Erythroblast (primary cell): ENCODE data around the gene PACS2.

Experiments used
- DNase-seq, 2 experiments: peaks; one replicate each; lab custom pipeline; 2025; lab: John Stamatoyannopoulos, UW
- GATA1 ChIP-seq: IDR thresholded peaks from 2 replicates; pipeline ENCODE4 v1.6.1; 2011; ENCODE audit warnings: low read depth, mild to moderate bottlenecking, control low read depth, low read length, moderate library complexity
- POLR2A ChIP-seq: IDR thresholded peaks from 2 replicates; pipeline ENCODE4 v1.6.1; 2011; ENCODE audit warnings: mild to moderate bottlenecking, low read length

PACS2 gene

DNA sequence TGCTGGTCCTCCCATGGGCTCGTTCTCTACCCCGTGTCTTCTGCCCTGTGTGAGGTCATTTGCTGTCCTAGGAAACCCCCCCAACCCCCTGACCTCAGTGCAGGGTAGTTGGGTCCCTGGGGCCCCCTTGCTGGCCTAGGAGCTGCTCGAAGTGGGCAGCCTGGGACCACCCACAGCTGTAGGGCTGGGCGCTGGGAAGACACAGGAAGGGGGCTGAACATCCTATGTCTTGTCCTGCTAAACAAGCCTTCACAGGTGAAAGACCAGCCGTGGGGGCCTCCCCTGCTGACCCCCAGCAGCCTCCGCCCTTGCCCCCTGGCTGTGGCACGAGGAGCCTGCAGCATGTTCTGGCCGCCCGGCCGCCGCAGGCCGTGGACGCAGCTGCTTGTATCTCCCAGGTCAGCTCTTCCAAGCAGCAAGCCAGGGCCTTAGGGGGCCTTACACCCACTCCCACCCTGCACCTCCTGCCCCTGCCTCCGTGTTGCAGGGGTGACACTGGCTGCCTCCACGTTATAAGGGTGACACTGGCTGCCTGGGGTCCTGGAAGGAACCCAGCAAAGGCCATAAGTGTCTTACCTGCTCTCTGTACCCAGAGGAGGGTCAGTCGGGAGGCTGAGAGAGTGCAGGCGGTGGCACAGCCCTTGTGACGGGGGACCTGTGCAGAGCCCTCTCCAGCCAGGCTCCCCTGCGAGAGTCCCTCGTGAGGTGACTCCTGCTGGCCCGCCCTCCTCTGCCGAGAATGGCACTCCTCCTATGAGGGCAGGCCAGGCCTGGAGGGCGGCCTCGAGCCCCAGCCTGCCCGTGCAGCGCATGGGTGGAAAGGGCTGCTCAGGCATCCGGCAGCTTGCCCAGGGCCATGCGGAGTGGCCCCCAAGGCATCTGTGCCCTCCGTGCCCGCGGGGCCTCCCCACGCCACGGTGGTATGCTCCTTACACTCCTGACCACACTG lies 72.3 kb downstream of the PACS2 start:
- TF ChIP-seq GATA1 (no peak), POLR2A (no peak)
- DNase-seq: no peak

DNA sequence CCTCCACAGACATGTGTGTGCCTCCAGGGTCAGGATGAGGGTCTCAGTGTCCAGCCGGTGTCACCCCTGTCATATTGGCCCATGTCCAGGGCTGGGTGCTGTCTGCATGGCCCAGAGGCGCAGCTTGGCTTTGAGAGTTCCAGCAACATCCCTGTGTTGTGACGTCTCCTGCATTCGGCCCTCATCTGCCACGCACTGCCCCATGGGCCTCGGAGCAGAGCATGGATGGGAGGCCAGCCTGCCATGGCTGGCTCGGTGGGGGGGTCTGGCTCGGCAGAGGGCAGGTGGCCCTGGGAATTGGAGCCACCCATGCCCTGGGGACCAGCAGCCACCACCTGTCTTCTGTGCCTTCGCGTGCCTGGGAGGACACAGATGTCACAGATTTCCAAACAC lies 73.0 kb downstream of the PACS2 start:
- DNase-seq: no peak
- no peak for TF ChIP-seq GATA1
- TF ChIP-seq POLR2A: no peak

DNA sequence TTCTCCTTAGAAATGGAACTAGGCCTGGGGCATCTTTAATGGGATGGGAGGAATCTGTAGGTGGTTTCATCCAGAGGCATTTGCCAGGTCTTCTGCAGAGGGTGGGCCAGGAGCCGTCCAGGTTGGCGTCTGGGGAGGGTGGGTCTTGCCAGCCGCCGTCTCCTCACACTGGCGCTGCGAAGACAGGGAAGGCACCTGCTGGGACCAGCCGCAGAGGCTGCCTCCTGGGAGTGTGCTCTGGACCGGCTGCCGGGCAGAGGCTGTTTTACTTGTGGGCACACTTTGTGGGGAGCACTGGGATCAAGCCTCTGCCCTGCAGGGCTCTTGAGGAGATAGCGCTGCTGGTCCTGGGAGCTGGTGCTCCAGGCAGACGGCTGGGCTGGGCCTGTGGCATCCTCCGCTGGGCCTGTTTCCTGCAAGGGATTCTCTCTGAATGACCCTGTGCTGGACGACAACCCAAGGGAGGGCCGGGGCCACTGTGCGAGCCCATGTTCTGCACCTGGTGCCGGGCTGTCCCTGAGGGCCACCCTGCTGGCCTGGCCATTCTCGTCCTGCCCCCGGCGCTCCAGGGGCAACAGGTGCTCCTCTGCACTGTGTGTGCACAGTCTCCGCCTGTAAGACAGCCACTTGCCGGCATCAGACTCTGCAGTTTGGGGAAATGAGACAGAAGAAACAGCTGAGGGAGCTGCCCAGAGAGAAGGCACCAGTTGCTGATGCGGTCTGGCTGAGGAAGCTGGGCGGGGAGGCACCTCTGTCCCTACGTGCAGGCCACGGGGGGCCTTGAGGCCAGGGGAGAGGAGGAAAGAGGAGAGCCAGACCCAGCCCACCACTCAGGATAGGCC lies 73.8 kb downstream of the PACS2 start:
- no peak for TF ChIP-seq POLR2A
- no peak for TF ChIP-seq GATA1
- DNase-seq: no peak

DNA sequence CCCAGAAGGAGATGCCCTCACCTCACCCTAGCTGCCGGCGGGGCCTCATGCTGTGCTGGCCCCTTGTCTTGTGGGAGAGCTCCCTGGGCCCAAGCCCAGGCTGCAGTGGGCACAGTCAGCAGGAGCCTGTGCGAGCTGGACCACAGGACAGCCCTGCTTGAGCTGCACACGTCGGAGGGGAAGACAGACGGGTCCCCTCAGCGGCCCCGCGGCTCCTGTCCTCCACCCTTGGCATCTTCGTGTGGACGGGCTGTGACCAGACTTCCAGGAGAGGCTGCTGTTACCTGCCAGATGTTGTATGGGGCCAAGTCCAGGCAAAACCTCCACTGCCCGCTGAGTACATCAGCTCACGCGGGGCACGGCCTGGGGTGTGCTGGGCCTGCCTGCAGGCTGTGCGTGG lies 74.4 kb downstream of the PACS2 start:
- no peak for TF ChIP-seq POLR2A
- no peak for TF ChIP-seq GATA1
- no peak for DNase-seq

DNA sequence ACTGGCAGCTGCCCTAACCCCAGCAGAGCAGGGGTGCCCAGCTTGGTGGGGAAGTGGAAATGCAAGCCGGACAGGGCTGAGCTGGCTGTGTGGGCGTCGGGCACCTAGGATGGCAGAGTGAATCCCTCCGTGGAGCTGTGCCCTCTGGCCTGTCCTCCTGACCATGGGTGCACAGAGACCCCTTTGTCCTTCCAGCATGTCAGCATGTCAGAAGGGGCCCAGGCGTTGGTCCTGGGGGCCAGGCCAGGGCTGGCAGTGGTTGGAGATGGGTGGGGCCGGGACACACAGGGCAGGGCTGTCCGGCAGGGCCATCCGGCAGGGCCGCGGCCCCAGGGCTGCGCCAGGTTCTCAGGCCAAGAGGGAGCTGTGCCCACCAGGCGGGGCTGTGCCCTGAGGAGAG lies 75.0 kb downstream of the PACS2 start:
- TF ChIP-seq POLR2A (no peak), GATA1 (no peak)
- DNase-seq: no peak

DNA sequence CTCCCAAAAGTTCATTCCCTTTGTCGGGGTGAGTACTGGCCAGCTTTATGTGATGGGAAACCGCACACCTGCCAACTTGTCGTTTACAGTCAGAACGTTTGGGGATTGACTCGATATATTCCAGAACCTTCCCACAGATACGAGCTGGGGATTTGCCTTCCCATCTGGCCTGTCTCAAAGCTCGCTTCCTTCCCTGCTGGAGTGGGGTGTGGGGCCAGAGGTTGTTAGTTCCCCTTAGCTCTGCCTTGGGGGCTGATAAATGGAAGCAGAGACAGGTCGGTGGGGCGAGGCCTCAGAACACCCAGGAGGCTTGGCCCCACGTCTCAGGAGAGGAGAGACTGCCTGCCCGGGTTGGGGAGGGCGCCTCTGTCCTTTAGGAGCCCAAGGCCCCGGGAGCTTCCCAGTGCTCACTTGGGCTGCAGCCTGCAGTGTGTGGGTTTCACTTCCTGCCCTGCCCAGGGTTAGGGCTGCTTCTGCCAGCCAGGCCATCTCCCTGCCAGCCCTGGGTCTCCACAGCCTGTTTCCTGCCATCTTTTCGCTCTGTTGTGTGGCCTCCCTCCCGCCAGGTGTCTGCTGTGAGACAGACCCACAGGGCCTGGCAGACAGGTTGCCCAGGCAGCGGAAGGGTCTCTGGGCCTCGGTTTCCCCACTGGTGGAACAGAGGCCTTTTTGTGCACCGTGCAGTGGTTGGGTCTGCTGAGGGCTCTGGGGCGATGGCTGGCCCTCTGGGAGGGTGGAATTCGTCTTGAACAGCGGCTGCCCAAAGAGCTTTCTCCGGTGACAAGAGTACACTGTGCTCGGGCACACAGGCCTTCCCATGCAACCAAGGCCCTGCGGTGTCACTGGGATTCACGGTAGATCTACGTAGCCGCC lies 75.7 kb downstream of the PACS2 start:
- no peak for DNase-seq
- TF ChIP-seq POLR2A (no peak), GATA1 (no peak)

DNA sequence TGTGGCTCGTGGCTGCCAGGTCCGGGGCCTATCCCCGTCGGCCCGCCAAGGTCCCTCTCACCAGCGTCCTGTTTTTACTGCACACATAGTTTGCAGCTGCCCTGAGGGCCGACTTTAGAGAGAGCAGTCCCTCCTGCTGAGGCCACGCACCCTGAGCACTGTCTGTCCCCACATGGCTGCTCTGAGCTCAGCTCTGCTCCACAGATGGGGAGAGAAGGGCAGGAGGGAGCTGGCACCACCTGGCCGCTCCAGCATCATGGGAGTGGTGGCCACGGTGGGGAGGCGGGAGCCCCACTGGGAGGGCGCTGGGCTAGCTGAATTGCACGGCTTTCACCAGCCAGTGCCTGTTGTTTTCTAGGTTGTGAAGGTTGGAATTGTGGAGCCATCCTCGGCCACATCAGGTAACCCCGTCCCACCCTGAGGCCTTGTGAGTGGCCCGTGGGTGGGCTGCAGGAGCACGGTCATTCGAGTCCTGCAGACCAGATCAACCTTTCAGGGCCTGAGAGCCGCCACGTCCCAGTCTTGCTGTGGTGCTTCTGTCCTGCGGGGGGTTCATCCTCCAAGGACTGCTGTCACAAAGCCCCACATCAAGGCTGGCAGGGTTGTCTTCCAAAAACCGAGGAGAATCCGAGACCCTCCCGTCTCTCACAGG lies 76.4 kb downstream of the PACS2 start:
- DNase-seq: no peak
- TF ChIP-seq POLR2A (no peak), GATA1 (no peak)

DNA sequence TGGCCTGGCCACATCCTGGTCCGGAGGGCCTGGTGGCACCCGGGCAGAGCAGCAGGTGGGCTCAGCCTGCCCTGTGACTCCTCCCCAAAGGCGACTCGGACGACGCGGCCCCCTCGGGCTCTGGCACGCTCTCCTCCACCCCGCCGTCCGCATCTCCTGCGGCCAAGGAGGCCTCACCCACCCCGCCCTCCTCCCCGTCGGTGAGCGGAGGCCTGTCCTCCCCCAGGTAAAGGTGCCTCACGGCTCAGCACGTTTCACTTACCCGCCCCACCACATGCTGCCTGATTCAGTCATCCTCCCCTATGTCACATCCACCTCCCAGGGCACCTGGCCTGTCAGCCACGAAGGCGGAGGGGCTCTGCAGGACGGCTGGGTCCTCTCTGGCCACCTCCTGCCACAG lies 77.0 kb downstream of the PACS2 start:
- DNase-seq: no peak
- no peak for TF ChIP-seq GATA1
- TF ChIP-seq POLR2A: no peak

DNA sequence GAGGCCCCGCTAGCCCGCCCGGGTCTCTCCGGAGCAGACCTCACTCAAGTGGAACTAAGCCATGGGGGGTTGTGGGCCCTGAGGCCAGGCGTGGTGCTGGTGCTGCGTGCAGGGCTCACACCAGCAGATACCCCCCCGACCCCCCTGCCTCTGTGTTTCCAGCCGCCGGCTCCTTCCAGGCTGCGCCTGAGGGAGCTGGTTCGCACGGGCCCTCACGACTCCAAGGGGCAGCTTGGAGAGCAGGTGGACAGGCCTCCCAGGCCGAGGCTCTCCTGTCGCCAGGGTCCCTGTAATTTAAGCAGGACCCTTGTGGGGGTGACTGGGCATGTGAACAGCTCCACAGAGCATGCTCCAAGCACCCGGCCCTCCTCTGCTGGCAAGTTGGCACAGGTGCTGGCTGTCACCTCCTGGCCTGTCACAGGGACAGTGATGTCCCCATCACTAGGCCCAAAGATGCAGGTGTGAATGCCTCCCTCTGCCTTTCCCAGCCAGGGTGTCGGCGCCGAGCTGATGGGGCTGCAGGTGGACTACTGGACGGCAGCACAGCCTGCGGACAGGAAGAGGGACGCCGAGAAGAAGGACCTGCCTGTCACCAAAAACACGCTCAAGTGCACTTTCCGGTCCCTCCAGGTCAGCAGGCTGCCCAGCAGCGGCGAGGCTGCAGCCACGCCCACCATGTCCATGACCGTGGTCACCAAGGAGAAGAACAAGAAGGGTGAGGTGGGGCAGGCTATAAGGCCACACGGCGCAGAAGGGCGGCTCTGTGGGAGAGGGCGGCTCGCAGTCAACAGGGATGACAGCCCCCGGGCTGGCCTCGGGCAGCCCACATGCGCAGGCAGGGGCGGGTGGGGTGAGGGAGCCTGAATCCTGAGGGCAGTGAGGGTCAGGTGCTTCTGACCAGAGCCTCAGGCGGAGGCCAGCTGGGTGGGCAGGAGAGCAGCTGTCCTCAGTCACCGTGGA lies 77.9 kb downstream of the PACS2 start:
- no peak for DNase-seq
- no peak for TF ChIP-seq POLR2A
- no peak for TF ChIP-seq GATA1

DNA sequence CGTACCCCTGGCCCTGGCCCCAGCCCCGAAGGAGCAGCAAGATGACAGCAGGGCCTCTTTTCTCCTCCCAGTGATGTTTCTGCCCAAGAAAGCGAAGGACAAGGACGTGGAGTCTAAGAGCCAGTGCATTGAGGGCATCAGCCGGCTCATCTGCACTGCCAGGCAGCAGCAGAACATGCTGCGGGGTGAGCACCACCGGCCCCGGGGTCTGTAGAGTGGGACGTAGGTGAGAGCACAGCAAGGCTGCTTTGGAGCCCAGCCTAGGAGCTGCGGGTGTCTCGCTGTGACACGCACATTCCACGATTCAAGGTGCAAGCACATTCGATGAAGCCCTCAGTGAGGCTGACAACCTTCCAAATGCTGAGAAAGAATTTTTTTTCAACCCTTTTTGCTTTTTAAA lies 78.6 kb downstream of the PACS2 start:
- TF ChIP-seq GATA1 (no peak), POLR2A (no peak)

DNA sequence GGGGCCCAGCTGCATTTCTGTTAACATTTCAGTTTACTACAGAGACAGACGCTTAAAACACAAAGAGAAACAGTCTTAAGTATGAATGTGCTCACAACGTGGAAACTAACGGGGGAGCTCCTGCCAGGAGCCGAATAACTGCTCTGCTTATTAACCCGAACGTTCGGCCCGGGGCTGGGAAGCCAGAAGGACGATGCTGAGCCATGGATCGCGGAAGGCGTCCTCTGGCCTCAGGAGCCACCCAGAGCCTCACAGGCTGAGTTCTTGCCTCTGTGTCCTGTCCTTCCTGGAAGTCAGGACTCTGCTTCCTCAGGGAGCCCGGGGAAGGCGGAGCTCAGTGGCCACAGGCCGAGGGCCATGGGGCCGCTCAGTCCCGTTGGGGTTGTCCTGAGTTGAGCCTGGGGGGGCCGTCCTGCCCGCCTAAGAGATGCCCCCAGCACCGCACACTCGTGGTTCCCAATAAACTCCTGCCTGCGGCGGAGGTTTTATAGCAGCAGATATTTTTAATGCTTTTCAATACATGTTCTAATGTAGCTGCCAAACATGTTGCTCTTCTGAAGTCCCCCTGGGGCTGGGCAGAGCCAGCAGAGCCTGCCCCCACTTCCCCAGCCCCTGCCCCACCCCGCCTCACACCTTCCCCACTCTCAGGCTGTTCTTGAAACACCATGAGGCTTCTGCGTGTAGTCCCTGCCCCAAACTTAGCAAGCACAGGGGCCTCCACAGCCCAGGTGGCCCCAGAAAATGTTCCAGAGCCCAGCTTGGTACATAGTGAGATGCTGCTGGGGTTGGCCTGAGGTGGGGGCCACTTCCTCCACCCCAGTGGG lies 80.4 kb downstream of the PACS2 start:
- no peak for DNase-seq
- TF ChIP-seq POLR2A (no peak), GATA1 (no peak)

More for the DNA sequence above, 78.6 kb downstream of the PACS2 start:
- DNase-seq: no peak

DNA sequence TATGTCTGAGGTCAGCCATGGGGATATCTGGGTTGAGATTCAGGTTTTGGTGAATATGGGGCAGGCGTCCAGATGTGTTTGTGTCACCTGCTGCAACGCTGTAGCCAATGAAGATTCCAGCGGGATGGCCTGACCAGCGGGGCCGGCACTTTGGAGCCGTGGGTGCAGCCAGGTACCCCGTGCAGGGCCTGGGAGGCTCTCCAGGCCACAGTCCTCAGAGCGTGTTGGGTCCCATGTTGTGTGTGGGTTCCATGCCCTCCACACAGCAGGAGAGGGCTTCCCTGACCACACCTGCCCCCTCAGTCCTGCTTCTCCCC lies 80.9 kb downstream of the PACS2 start:
- TF ChIP-seq GATA1 (no peak), POLR2A (no peak)

More for the DNA sequence above, 80.9 kb downstream of the PACS2 start:
- DNase-seq: no peak
